A549 (cell line): Measurements from ENCODE around the gene COL1A1. TPM values are rescaled to one million over a fixed set of nuclear protein-coding genes. Genes with fewer than 3 reads are reported as not detected.

ENCODE experiments used
- ATAC-seq, 2 experiments: fragments of 200-7000 bp in 1 of 2; fragments of >200 bp in 1 of 2; cut with Nextera tagmentation in 1 of 2; cut with Tn5 transposase in 1 of 2; 3 replicates each; pipeline versions ENCODE4 v1.8.0 to v1.9.1; 2018 to 2020; ENCODE audit warnings: mild to moderate bottlenecking in 1 of 2, moderate library complexity in 1 of 2
- CTCF ChIA-PET: fragments of 300-600 bp; sonication (Branson Sonifier 250); formaldehyde crosslinking; extraction: SDS; loops from one replicate; lab custom pipeline; 2021; ENCODE audit warnings: antibody characterized with exemption, inconsistent platforms; lab: Yijun Ruan, JAX
- POLR2A ChIA-PET: fragments of 350-600 bp; formaldehyde crosslinking; extraction: SDS; loops from one replicate; lab custom pipeline; 2021; ENCODE audit warnings: antibody characterized with exemption, inconsistent platforms; lab: Yijun Ruan, JAX
- DNase-seq, 2 experiments: peaks; one replicate each; pipeline versions ENCODE4 v3.0.0 to v3.0.0-alpha.2; 2011 to 2016; ENCODE audit warnings: low read depth in 1 of 2, low spot score in 1 of 2
- FAIRE-seq: peaks from 2 replicates; lab custom pipeline; 2011; peaks lifted over from hg19 to GRCh38; lab: Jason Lieb, UNC
- H3K27ac ChIP-seq, 2 experiments: fragments of >200 bp; sonication (Bioruptor Twin); formaldehyde crosslinking; 3 replicates each; pipeline ENCODE4 v1.5.1; 2016 to 2017
- H3K4me1 ChIP-seq: fragments of >200 bp; sonication (Bioruptor Twin); formaldehyde crosslinking; 3 replicates; pipeline ENCODE4 v1.6.1; 2016
- H3K4me2 ChIP-seq: fragments of >200 bp; sonication (Bioruptor Twin); formaldehyde crosslinking; 3 replicates; pipeline ENCODE4 v1.6.1; 2016
- H3K4me3 ChIP-seq: fragments of >200 bp; sonication (Bioruptor Twin); formaldehyde crosslinking; 3 replicates; pipeline ENCODE4 v1.5.1; 2016
- H3K9me3 ChIP-seq: fragments of >200 bp; sonication (Bioruptor Twin); formaldehyde crosslinking; 3 replicates; pipeline ENCODE4 v1.6.1; 2016
- BCL3 ChIP-seq: fragments of >200 bp; sonication (Bioruptor Twin); formaldehyde crosslinking; IDR thresholded peaks from 3 replicates; pipeline ENCODE4 v1.6.1; 2016
- CBX2 ChIP-seq: fragments of 200-600 bp; sonication (generic); IDR thresholded peaks from 2 replicates; pipeline ENCODE4 v1.6.1; 2016; ENCODE audit warnings: low read depth, mild to moderate bottlenecking, borderline replicate concordance
- CHD4 ChIP-seq: fragments of 200-600 bp; sonication (generic); IDR thresholded peaks from 2 replicates; pipeline ENCODE4 v1.6.1; 2016; ENCODE audit warnings: antibody characterized with exemption, mild to moderate bottlenecking, borderline replicate concordance
- EHF ChIP-seq: fragments of 250-450 bp; sonication (Bioruptor Pico); IDR thresholded peaks from 2 replicates; pipeline ENCODE4 v1.5.0; 2020; ENCODE audit warnings: mild to moderate bottlenecking
- EHMT2 ChIP-seq: fragments of 200-600 bp; sonication (generic); IDR thresholded peaks from 2 replicates; pipeline ENCODE4 v1.6.1; 2016; ENCODE audit warnings: antibody characterized with exemption, low read depth, mild to moderate bottlenecking, moderate library complexity
- FOSB ChIP-seq: fragments of 250-450 bp; sonication (Bioruptor Pico); IDR thresholded peaks from 2 replicates; pipeline ENCODE4 v1.5.0; 2020; ENCODE audit warnings: mild to moderate bottlenecking, moderate library complexity
- GATA3 ChIP-seq: IDR thresholded peaks from 2 replicates; pipeline ENCODE4 v1.6.1; 2012; ENCODE audit warnings: borderline replicate concordance
- HOXB5 ChIP-seq: fragments of 250-450 bp; sonication (Bioruptor Pico); IDR thresholded peaks from 2 replicates; pipeline ENCODE4 v1.5.0; 2020; ENCODE audit warnings: mild to moderate bottlenecking, moderate library complexity
- JUNB ChIP-seq: fragments of >200 bp; sonication (Bioruptor Twin); formaldehyde crosslinking; IDR thresholded peaks from 2 replicates; pipeline ENCODE4 v1.6.1; 2016
- MYC ChIP-seq: IDR thresholded peaks from 2 replicates; pipeline ENCODE4 v1.6.1; 2012; ENCODE audit warnings: mild to moderate bottlenecking, inconsistent platforms, low read length, improper control_type of control experiment, borderline replicate concordance
- NFE2L2 ChIP-seq: fragments of 150-350 bp; conservative IDR thresholded peaks from 2 replicates; pipeline ENCODE4 v1.6.1; 2014; ENCODE audit warnings: low read length
- NPAS2 ChIP-seq: fragments of 250-450 bp; sonication (Bioruptor Pico); IDR thresholded peaks from 2 replicates; pipeline ENCODE4 v1.8.0; 2022; ENCODE audit warnings: mild to moderate bottlenecking, moderate library complexity, borderline replicate concordance
- PHF8 ChIP-seq: fragments of 200-600 bp; sonication (generic); IDR thresholded peaks from 2 replicates; pipeline ENCODE4 v1.6.1; 2016; ENCODE audit warnings: low read depth, mild to moderate bottlenecking, antibody characterized with exemption, moderate library complexity, borderline replicate concordance
- POLR2A ChIP-seq: IDR thresholded peaks from 2 replicates; pipeline ENCODE4 v1.6.1; 2012; ENCODE audit warnings: mild to moderate bottlenecking, low read length
- POLR2AphosphoS2 ChIP-seq: conservative IDR thresholded peaks from 2 replicates; pipeline ENCODE4 v1.6.1; 2012; ENCODE audit warnings: low read length, improper control_type of control experiment, inconsistent platforms
- RARB ChIP-seq: fragments of 250-450 bp; sonication (Bioruptor Pico); IDR thresholded peaks from 2 replicates; pipeline ENCODE4 v1.8.0; 2021; ENCODE audit warnings: mild to moderate bottlenecking, moderate library complexity
- RNF2 ChIP-seq: fragments of 200-600 bp; sonication (generic); IDR thresholded peaks from 2 replicates; pipeline ENCODE4 v1.6.1; 2016; ENCODE audit warnings: low read depth, mild to moderate bottlenecking, antibody characterized with exemption, moderate library complexity, borderline replicate concordance
- ZC3H11A ChIP-seq: fragments of 450-650 bp; IDR thresholded peaks from 2 replicates; pipeline ENCODE4 v1.6.1; 2014; ENCODE audit warnings: antibody characterized with exemption, mild to moderate bottlenecking
- ZSCAN20 ChIP-seq: fragments of 250-450 bp; sonication (Bioruptor Pico); IDR thresholded peaks from 2 replicates; pipeline ENCODE4 v1.8.0; 2022; ENCODE audit warnings: mild to moderate bottlenecking, moderate library complexity
- WGBS: methylation state at CpG from one replicate; pipeline ENCODE4 v1.1.6; 2017; ENCODE audit errors: missing lambda C conversion rate; 5-methylcytosine and 5-hydroxymethylcytosine counted together
- polyA plus RNA-seq, 4 experiments: library from polyadenylated mRNA; depleted of rRNA in 3 of 4; stranded (reverse); fragments of >200 nt; fragmentation: RNase III in 1 of 4; extraction: RNeasy Plus Mini Kit Qiagen cat#74134 plus additional on column Dnase treatment in 1 of 4; gene quantifications; 2 replicates in 3 of 4; 3 replicates in 1 of 4; pipeline ENCODE4 v1.2.3, GENCODE V29; 2011 to 2017
- TF ChIP-seq, protein P1 (sequence below): fragments of >200 bp; sonication (Bioruptor Twin); formaldehyde crosslinking; IDR thresholded peaks from 2 replicates; pipeline ENCODE4 v1.6.1; 2016
- TF ChIP-seq, protein P2 (sequence below): fragments of 250-450 bp; sonication (Bioruptor Pico); IDR thresholded peaks from 2 replicates; pipeline ENCODE4 v1.5.0; 2021; ENCODE audit warnings: mild to moderate bottlenecking, moderate library complexity, borderline replicate concordance
- TF ChIP-seq, protein P3 (sequence below): fragments of 250-450 bp; sonication (Bioruptor Pico); IDR thresholded peaks from 2 replicates; pipeline ENCODE4 v1.5.0; 2020; ENCODE audit warnings: low read depth, mild to moderate bottlenecking, moderate library complexity
- TF ChIP-seq, protein P4 (sequence below): fragments of >200 bp; sonication (Bioruptor Twin); formaldehyde crosslinking; IDR thresholded peaks from 3 replicates; pipeline ENCODE4 v1.5.1; 2016
- TF ChIP-seq, protein P5 (sequence below): fragments of 450-650 bp; IDR thresholded peaks from 2 replicates; pipeline ENCODE4 v1.6.1; 2014; ENCODE audit warnings: antibody characterized with exemption

COL1A1 gene
- polyA plus RNA-seq, 2 of the 4 experiments (the other 2 are of a cell fraction), result 4.4 to 34.3 TPM

GRCh38 chr17:50209133-50209471 lies 7.7 kb upstream of the COL1A1 start:
- no peak for FAIRE-seq
- 88% methylated on average over 6 of the region's 6 CpGs for WGBS
- POLR2A ChIA-PET, result no interaction called here
- no peak for TF ChIP-seq EHF
- TF ChIP-seq, protein P1, sequence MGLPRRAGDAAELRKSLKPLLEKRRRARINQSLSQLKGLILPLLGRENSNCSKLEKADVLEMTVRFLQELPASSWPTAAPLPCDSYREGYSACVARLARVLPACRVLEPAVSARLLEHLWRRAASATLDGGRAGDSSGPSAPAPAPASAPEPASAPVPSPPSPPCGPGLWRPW, result no peak
- TF ChIP-seq POLR2AphosphoS2, result no peak
- TF ChIP-seq CBX2, result no peak
- TF ChIP-seq JUNB, result no peak
- TF ChIP-seq NPAS2, result no peak
- TF ChIP-seq, protein P2, sequence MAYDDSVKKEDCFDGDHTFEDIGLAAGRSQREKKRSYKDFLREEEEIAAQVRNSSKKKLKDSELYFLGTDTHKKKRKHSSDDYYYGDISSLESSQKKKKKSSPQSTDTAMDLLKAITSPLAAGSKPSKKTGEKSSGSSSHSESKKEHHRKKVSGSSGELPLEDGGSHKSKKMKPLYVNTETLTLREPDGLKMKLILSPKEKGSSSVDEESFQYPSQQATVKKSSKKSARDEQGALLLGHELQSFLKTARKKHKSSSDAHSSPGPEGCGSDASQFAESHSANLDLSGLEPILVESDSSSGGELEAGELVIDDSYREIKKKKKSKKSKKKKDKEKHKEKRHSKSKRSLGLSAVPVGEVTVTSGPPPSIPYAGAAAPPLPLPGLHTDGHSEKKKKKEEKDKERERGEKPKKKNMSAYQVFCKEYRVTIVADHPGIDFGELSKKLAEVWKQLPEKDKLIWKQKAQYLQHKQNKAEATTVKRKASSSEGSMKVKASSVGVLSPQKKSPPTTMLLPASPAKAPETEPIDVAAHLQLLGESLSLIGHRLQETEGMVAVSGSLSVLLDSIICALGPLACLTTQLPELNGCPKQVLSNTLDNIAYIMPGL (CRISPR knock-in tag), result no peak
- TF ChIP-seq, protein P3, sequence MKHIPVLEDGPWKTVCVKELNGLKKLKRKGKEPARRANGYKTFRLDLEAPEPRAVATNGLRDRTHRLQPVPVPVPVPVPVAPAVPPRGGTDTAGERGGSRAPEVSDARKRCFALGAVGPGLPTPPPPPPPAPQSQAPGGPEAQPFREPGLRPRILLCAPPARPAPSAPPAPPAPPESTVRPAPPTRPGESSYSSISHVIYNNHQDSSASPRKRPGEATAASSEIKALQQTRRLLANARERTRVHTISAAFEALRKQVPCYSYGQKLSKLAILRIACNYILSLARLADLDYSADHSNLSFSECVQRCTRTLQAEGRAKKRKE (CRISPR knock-in tag), result no peak
- no peak for TF ChIP-seq RNF2
- TF ChIP-seq, protein P4, sequence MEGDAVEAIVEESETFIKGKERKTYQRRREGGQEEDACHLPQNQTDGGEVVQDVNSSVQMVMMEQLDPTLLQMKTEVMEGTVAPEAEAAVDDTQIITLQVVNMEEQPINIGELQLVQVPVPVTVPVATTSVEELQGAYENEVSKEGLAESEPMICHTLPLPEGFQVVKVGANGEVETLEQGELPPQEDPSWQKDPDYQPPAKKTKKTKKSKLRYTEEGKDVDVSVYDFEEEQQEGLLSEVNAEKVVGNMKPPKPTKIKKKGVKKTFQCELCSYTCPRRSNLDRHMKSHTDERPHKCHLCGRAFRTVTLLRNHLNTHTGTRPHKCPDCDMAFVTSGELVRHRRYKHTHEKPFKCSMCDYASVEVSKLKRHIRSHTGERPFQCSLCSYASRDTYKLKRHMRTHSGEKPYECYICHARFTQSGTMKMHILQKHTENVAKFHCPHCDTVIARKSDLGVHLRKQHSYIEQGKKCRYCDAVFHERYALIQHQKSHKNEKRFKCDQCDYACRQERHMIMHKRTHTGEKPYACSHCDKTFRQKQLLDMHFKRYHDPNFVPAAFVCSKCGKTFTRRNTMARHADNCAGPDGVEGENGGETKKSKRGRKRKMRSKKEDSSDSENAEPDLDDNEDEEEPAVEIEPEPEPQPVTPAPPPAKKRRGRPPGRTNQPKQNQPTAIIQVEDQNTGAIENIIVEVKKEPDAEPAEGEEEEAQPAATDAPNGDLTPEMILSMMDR, result no peak
- TF ChIP-seq FOSB (CRISPR knock-in tag), result no peak
- no peak for TF ChIP-seq PHF8
- TF ChIP-seq ZSCAN20 (CRISPR knock-in tag), result no peak
- TF ChIP-seq MYC, result no peak
- TF ChIP-seq GATA3, result no peak
- no peak for TF ChIP-seq HOXB5
- TF ChIP-seq ZC3H11A, result no peak
- TF ChIP-seq NFE2L2, result no peak
- TF ChIP-seq RARB (CRISPR knock-in tag), result no peak
- H3K4me1 ChIP-seq, result peaks cover 27% of the 10 kb centered on the region
- no peak for DNase-seq
- CTCF ChIA-PET, result interaction anchor here (0.9 to 31.5 kb wide), 9 partner anchors 3 to 87 kb away, joined by 3 to 1255 read pairs (median 8); partner anchors contain the start of genes COL1A1 and TMEM92
- no peak overlapping the region for H3K4me3 ChIP-seq
- no peak overlapping the region for H3K4me2 ChIP-seq
- peak overlapping the region in 1 of 2 experiments; percentile 84; a peak in 4 of 6 replicates for H3K27ac ChIP-seq
- no peaks in the 10 kb centered on the region for H3K9me3 ChIP-seq
- ATAC-seq, result no peak

DNA sequence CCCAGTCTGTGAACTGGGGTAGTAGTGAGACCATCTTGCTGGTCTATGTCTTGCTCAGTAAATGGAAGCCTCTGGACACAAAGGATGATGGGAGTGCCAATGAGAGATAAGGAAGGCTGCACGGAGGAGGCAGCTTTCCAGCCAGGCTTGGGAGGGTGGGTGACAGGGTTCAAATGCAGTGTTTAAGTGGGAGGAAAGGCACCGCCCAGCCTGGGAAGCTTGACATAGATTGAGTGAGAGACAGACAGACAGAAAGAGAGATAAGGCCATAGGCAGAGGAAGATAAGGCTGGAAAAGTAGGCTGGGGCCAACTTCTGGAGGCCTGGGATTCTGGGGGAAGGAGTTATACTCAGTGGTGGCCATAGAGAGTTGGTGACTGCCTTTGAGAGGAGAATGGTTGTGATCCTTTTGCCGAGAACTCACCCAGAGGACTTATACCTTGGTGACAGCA lies 7.2 kb upstream of the COL1A1 start:
- peak overlapping the region in 1 of 2 experiments; percentile 84; a peak in 2 of 6 replicates for H3K27ac ChIP-seq
- FAIRE-seq, result no peak
- POLR2A ChIA-PET, result interaction anchor here (1.1 kb wide), 1 partner anchor 10 kb away, joined by 3 read pairs; no protein-coding TSS in a partner anchor

More for the DNA sequence above, 7.2 kb upstream of the COL1A1 start:
- H3K4me3 ChIP-seq, result no peak overlapping the region
- H3K4me1 ChIP-seq, result peaks cover 27% of the 10 kb centered on the region
- no peak overlapping the region for H3K4me2 ChIP-seq
- CTCF ChIA-PET, result interaction anchor here (1.1 to 31.5 kb wide), 8 partner anchors 2 to 87 kb away, joined by 3 to 1255 read pairs (median 204); partner anchors contain the start of genes COL1A1 and TMEM92
- DNase-seq (no peak), ATAC-seq (no peak)
- TF ChIP-seq BCL3 (no peak), FOSB (CRISPR knock-in tag) (no peak), RNF2 (no peak), POLR2A (no peak), EHMT2 (no peak), ZC3H11A (no peak), RARB (CRISPR knock-in tag) (no peak), JUNB (no peak), CHD4 (no peak)
- TF ChIP-seq, protein P1, result no peak
- TF ChIP-seq, protein P5, sequence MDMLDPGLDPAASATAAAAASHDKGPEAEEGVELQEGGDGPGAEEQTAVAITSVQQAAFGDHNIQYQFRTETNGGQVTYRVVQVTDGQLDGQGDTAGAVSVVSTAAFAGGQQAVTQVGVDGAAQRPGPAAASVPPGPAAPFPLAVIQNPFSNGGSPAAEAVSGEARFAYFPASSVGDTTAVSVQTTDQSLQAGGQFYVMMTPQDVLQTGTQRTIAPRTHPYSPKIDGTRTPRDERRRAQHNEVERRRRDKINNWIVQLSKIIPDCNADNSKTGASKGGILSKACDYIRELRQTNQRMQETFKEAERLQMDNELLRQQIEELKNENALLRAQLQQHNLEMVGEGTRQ, result no peak
- WGBS, result 88% methylated on average over 3 of the region's 3 CpGs
- H3K9me3 ChIP-seq, result no peaks in the 10 kb centered on the region
